Activated CD4-positive, alpha-beta T cell treated with anti-CD3 and anti-CD28 coated beads, Interleukin-2, Interleukin-4, amounts not matched to agents 100 ng/mL and 50 ng/mL, durations not matched to agents 16 hours and 8 hours (primary cell): ENCODE results near the gene EXOC5.
"Not testable (repeated sequence)": the region's sequence is repeated elsewhere in the genome, so short reads cannot be mapped to it uniquely, and the experiment has no call there.

Experiments used
- DNase-seq: peaks from one replicate; pipeline ENCODE4 v3.0.0-alpha.2; 2020; ENCODE audit warnings: low spot score

EXOC5 gene

DNA sequence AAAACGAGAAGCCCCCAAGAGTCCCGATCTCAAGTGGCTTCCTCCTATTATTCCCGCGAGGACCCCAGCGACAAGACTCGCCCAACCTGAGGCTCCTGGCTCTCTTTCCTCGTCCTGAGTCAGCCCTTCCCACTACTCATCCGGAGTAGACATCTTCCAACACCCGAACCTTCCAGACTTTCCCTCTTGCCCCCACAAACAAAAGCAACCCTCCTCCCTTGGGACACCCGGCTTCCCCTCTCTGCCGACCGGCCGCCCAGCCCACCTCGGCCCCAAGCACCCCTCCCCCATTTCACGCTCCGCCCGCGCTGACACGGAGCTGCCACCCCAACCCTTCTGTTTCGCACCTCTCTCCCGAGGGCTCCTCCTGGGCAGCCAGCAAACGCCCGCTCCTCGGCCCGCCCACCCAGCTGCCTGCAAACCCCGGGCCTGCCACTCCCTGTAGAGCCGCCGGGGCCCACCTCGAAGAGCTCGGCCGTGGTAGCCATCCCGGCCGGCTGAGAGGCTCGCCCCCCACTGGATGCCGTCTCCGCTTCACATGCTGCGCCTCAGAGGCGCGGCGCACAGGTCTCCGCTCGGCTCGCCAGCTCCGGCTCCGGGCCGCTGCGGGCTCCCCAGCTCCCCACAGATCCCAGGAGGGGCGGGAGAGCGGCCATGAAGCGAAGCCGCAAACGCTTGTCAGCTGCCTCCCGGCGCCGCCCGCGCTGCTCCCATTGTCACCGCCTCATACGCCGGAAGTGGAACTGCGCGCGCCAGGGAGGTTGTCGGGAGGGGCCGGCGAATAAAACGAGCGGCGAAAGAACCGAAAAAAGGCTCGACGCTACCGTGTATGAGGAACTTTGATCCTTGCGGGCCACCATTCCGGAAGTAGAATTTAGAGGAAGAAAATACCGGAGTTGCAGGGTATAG, at the start of gene EXOC5, which contains the start of gene AP5M1:
EXOC5 (minus strand) TSS at position 745 of the 909 bp plus-strand sequence; CDS start at position 488, 257 bp downstream.
AP5M1 (plus strand) TSS at position 811 of the 909 bp plus-strand sequence. CDS start 344 bp downstream, outside the sequence.
- DNase-seq: peak; percentile 92

GRCh38 chr14:57317248-57317833, 48.6 kb upstream of the EXOC5 start:
- peak; percentile 79 for DNase-seq

GRCh38 chr14:57314396-57315089, 45.8 kb upstream of the EXOC5 start:
- DNase-seq: no peak

GRCh38 chr14:57302883-57303282, 34.2 kb upstream of the EXOC5 start:
- DNase-seq: no peak

DNA sequence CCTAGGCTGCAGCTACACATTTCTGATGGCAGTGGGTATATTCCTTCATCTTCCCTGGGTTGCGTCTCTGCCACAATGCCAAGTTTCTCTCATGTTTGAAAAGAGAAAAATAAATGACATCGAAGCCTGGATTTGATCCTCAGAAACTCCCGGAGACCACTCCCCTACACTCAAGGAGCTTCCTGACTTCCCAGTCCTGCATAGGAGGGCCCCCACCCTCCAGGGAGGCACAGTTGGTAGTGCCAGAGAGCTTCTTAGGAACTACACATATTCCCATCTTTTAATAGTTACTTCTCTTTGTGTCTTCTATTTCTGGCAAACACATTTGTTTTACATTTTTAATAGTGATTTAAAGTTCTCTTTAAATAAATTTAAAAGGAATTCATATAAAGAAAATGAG, 30.8 kb upstream of the EXOC5 start:
- no peak for DNase-seq

- DNase-seq: no peak
These were observed 29.1 kb upstream of the EXOC5 start for GRCh38 chr14:57297852-57298251.

DNA sequence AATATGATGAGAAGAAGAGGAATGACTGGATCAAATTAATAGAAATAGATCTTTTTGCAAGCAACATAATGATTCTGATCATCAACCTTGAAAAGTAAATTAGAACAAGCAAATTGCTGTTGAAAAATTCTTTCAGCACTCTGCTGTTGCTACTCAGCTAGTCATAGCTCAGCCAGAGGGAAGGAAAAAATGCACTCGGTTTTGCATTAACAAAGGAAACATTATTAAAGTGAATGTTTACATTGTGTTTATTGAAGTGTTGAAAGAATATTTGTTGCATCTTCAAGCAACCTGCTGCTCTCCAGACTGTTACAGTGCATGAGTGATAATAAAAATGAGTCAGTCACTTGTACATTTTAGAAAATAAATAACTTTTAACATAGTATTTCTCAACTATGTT, 26.5 kb upstream of the EXOC5 start:
- no peak for DNase-seq

- DNase-seq: no peak
These were observed 25.4 kb upstream of the EXOC5 start for GRCh38 chr14:57293866-57294837.

DNA sequence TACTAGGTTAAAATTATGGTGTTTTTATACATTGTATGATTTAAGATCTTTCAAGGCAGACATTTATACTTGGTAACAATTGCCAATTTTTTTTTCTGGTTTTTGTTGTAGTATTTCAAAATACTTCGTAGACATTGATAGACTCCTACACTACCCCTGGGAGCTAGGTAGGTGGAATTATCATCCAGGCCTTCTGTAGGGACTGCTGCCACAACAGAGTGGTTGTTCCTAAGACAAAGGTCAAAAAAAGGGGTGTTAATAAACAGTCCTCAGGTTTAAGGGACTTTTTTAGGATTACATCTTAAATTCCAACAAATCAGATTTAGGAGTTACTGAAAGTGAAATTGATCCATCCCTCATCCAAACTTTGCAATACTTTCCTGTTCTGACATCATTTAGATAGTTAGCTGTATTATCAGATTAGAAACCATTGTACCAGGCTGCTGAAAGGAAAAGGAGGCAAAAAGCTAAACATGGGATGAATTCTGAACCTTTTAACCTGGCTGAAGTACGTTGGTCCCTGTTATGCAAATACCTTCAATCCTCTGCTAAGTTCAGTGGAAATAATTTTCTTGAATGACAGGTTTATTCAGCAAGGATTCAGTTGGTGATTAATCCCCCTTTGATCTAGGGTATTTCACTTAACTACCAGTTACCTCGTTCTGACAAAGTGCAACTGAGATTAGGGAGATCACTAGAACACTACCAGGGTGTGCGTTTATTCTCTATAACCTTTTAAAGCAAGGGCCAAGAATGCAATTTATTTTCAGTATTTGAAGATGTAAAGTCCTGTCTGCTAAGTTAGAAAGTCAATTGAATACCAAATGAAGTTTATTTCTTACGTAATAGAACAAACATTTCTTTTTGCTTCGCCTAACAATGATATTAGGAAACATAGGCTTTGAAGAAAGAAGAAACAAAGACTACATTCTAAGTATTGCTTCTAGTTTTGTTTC, 23.3 kb upstream of the EXOC5 start:
- DNase-seq: no peak

- DNase-seq: no peak
These were observed 22.0 kb upstream of the EXOC5 start for GRCh38 chr14:57290751-57291150.

- DNase-seq: no peak
These were observed 19.0 kb upstream of the EXOC5 start for GRCh38 chr14:57287745-57288144.

- no peak for DNase-seq
These were observed 8.4 kb upstream of the EXOC5 start for GRCh38 chr14:57277062-57277461.

DNA sequence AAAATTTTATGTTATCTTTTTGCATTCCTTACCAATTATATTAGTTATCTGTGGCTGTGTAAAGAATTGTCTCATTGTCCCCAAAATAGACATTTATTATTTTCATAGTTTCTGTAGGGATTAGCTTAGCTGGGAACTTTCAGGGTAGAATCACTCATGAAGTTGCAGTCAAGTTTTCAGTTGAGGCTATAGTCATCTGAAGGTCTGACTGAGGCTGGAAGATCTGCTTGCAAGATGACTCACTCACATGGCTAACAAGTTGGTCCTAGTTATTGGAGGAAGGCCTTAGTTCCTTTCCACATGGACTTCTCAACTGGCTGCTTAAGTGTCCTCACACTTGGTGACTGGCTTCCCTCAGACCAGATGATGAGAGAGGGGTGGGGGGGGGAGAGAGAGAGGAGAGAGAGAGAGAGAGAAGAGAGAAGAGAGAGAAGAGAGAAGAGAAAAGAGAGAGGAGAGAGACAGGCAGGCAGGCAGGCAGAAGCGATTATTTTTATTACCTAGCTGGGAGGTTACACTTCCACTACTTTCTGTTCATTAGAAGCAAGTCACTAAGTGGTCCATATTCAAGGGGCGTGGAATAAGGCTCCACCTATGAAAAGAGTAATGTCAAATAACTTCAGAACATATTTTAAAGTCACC, 6.4 kb upstream of the EXOC5 start:
- no peak for DNase-seq

- no peak for DNase-seq
These were observed 5.8 kb upstream of the EXOC5 start for GRCh38 chr14:57274551-57274950.

DNA sequence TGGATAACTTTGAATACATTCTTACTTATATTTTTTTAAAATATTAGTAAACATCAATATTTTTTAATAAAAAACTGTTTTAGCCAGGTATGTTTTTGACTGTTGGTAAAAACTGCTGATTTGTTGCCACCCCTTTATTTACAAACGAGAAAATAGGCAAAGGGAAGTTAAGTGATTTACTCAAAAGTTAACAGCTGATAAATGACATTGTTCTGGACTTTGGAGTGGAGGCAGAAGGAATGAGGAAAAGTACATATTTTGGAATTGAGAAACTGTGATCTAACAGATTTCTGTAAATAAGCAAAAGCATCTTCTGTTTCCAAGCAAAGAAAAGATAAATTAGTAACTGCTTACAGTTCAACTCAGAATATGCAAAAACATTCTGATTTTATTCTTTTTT, 4.5 kb upstream of the EXOC5 start:
- no peak for DNase-seq

GRCh38 chr14:57266065-57266464, 2.6 kb downstream of the EXOC5 start:
- no peak for DNase-seq

DNA sequence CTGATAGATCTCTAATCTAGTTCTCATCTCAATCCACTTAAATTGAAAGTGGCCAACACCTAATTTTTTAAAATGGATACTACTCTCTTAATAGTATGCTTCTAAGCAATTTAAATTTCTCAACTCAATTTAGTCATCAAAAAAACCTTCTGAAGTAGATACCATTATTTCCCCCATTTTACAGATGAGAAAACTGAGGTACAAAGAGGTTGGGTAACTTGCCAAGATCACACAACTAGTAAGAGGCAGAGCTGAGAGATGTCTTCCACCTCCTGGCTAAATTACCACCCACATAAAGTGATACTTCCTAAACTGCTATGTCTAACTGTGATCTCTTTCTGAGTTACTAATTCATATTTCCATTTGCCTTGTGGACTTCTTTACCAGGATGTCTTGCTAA, 6.6 kb downstream of the EXOC5 start:
- no peak for DNase-seq

DNA sequence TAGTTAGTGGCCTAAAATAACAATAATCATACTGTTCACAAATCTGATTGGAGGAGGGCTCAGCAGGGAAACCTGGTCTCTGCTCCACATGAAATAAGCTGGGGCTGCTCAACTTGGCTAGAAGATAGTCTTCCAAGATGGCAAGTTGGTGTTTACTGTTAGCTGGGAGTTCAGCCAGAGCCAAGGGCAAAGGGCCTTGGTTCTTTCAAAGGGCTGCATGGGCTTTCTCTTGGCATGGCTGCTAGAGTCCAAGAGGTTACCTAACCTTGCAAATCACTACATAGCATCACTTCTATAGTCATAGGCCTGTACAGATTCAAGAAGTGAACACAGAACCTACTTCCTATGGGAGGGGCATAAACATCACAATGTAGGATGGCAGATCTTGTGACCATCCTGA, 7.1 kb downstream of the EXOC5 start:
- DNase-seq: no peak

DNA sequence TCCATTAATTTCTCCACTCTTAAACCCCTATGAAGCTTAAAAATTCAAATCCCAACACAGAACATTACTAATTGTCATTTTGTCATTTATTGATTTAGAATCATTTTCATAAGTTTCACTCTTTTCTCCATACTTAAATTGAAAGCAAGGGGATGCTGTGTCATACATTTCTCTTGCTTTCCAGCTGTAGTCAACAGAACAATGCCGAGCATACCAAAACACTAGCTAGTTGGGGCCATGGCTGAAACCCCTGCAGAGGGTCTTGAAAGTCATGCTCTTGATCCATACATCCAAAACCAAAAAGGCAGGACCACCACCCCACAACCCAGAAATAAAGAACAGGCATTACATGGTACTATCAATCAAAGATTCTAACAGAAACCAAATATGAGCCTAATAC, 9.0 kb downstream of the EXOC5 start:
- no peak for DNase-seq

DNA sequence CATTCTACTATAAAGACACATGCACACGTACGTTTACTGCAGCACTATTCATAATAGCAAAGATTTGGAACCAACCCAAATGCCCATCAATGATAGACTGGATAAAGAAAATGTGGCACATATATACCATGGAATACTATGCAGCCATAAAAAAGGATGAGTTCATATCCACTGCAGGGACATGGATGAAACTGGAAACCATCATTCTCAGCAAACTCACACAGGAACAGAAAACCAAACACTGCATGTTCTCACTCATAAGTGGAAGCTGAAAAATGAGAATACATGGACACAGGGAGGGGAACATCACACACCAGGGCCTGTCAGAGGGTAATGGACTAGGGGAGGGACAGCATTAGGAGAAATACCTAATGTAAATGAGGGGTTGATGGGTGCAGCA, 10.5 kb downstream of the EXOC5 start:
- DNase-seq: not testable (repeated sequence)
